ENCODE measurements around the gene GRIN1.
"Not testable (repeated sequence)": the region's sequence is repeated elsewhere in the genome, so short reads cannot be mapped to it uniquely, and the experiment has no call there.

GRIN1 gene

DNA sequence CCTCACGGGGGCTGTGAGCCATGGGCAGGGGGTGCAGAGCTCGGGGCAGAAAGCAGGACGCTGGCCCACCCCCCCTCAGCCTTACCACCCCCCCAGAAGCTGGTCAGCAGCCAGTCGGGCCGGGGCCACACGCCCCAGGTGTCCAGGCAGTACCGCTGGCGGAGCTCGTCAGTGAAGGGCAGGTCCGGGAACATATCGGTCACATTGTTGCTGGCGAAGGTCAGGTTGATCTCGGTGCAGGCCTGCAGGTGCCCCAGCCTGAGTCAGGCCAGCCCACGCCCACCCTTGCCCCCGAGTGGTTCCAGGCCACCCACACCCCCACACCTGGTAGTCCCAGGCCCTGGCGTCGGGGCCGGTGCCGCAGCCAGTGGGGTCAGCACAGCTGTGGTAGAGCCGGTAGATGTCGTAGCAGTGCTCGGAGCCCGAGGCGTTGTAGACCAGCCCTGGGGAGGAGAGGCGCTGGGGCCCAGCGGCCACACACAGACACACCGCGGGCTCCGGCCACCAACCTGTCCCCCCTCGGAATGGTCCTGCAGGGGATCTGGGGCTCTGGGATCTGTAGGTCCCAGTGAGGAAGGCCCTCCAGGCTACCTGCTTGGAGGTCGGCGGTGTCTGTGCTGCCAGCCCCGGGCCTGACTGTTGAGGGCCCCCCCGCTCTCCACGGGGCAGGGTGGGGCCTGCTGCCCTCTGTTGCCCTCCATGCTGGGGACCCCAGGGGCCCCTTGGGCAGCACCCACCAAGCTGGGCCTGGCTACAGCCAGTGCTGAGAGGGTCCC lies 27.0 kb upstream of the GRIN1 start:
- no peak for FAIRE-seq

DNA sequence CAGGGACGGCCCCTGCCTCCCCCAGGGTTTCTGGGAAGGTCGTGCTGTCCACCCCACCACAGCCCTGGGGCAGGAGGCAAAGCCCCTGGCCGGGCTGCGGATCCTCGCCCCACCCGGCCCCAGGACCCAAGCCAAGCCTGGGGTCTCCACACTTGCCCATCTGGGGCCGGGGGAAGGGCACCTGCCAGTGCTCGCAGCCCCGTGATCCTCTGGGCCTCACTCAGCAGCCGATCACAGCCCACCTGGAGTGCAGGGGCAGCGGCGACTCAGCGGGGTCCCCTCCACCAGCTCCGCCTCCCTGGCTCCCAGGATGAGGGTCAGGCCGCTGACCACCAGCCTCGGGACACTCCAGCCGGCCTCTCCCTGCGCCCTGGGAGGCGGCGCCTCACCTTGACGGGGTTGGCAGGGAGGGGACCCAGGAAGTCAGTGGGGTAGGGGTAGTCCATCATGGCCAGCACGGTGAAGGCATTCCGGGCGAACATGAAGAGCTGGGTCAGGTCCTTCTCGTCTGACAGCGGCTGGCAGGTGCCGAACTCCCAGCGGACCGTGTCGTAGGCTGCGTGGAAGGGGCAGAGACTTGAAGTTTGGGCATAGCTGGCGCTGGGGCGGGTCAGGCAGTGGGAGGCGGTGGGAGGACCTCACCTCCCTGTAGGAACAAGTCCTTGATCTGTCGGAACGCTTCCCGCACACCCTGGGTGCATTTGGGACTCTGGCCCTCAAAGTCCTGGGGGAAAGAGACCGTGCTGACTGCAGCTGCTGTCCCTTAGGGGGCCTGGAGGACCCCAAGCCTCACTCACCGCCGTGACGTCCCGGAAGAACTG lies 26.2 kb upstream of the GRIN1 start:
- no peak for FAIRE-seq

- FAIRE-seq = no peak
These were observed 25.4 kb upstream of the GRIN1 start for GRCh38 chr9:137113385-137114159.

DNA sequence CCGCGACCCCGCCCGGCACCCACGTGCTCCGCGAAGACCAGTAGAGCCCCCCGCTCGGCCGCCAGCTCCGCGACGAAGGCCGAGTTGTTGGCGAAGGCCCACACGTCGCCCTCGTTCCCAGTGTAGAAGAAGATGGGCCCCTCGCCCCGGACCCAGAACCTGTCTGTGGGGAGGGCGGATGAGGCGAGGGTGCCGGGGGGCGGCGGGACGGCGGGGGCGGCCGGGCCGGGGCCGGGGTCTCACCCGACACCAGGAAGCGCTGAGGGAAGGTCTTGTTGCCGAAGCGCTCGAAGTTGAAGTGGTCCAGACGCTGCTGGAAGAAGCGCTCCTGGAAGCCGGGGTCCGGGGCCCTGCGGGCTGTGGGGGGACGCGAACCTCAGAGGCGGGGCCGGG lies 24.7 kb upstream of the GRIN1 start:
- no peak for FAIRE-seq

- no peak for FAIRE-seq
These were observed 24.2 kb upstream of the GRIN1 start, which contains the start of gene DPP7 for GRCh38 chr9:137114613-137115393. Gene DPP7, minus strand, starts transcription at chr9:137114733. Its CDS starts 20 bp downstream, at chr9:137114713.

DNA sequence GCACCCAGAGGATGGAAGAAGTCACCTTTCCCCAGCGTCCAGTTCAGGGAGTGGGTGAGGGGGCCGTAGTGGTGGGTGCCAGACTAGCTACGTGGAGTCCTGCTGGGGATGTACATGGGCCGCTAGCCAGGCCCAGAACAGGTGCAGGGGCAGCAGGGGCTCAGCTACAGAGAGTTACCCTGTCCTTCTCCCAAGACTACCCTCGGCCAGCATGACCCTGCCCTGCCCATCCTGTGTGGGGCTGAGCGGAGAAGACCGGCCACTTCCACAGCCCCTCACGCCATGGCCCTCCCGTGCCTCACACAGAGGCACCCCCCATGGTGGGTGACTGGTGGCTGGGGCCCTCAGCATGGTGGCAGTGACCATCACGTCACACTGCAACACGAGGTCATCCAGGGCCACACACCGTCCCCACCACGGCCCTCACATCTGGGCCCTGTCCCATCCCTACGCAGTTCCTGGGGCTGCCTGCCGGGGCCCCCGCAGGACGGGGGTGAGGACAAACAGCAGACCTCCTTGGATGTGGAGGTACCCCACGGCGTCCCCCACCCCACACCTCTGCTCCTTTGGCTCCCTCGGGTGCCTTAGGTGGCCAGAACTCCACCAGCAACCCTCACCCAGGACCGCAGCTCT lies 23.4 kb upstream of the GRIN1 start:
- no peak for FAIRE-seq

DNA sequence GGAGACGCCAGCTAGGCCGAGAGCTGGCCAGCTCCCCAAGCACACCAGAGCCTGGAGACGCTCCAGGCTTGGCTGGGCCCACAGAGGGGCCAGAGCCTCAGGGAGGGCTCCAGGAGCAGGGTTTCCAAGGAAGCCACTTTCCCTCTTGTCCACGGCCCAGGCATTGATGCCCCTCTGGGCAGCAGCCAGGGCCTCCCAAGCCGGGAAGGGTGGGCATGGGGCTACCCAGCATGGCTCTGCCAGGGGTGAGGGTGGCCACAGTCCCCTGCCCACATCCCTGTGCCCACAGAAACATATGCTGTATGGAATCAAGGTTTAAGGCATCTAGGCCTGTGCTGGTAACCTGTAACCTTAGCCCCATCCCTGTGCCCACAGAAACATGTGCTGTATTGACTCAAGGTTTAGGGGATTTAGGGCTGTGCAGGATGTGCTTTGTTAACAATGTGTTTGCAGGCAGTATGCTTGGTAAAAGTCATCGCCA lies 22.9 kb upstream of the GRIN1 start:
- FAIRE-seq = no peak

DNA sequence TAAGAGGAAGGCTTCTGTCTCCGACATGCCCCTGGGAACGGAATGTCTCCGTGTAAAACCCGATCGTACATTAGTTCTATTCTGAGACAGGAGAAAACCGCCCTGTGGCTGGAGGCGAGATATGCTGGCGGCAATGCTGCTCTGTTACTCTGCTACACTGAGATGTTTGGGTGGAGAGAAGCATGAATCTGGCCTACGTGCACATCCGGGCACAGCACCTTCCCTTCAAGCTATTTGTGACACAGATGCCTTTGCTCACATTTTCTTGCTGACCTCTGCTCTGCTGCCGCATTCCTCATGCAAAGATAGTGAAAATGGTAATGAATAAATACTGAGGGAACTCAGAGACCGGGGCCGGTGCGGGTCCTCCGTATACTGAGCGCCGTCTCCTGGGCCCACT lies 22.2 kb upstream of the GRIN1 start:
- FAIRE-seq = no peak

DNA sequence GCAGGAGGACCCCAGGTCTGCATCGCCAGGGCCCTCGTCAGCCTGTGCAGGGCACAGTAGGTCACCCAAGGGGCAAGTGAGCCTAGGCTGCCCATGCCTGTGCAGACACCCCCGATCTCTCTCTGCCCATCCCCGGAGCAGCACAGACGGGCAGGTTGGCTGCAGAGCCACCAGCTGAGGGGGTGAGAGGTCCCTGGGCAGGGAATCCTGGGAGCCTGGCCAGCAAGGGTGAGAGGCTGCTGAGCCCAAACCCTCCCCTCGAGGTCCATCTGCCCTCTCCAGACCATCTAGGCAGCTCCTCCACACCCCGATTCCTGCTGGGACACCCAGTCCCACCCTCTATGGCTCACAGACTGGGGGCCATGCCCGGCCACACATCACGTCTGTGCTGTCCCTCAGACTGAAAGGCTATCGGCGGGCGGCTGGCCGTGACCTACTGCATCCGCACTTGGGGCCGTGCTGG lies 21.7 kb upstream of the GRIN1 start:
- FAIRE-seq = no peak

- not testable (repeated sequence) for FAIRE-seq
These were observed 20.8 kb upstream of the GRIN1 start for GRCh38 chr9:137118092-137118603.

DNA sequence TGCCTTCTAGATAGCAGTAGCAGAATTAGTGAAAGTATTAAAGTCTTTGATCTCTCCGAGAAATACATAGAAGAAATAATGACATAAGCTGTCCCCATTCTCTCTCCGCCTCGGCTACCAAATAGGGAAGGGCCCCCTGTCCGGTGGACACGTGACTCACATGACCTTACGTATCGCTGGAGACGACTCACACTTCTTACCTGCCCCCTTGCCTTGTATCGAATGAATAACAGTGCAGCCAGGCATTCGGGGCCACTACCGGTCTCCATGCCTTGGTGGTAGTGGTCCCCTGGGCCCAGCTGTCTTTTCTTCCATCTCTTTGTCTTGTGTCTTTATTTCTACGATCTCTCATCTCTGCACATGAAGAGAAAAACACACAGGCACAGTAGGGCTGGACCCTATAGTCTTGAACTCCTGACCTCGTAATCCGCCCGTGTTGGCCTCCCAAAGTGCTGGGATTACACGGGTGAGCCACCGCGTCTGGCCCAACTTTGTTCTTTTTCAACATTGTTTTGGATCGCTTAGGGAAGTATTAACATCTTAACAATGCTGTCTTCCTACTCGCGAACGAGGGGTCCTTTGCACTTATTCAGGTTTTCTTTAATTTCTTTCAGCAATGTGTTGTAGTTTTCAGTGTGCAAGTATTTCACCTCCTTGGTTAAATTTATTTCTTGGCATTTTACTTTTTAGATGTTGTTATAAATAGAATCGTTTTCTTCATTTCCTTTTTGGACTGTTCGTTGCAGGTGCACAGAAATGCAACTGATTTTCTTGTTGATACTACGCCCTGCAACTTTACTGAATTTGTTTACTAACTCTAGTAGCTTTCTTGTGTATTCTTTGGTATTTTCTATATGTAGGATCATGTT lies 16.8 kb upstream of the GRIN1 start:
- not testable (repeated sequence) for FAIRE-seq

DNA sequence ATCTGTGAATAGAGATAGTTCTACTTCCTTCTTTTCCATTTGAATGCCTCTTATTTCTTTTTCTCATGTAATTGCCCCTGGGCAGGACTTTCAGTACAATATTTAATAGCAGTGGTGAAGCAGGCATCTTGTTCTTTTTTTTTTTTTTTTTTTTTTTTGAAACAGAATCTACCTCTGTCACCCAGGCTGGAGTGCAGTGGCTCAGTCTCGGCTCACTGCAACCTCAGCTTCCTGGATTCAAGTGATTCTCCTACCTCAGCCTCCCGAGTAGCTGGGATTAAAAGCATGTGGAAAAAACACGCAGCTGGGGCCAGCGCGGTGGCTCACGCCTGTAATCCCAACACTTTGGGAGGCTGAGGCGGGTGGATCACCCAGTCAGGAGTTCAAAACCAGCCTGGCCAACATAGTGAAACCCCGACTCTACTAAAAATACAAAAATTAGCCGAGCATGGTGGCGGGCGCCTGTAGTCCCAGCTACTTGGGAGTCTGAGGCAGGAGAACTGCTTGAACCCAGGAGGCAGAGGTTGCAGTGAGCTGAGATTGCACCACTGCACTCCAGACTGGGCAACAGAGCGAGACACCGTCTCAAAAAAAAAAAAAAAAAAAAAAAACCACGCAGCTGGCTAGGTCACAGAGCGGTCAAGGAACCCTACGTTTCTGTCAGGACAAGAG lies 16.0 kb upstream of the GRIN1 start:
- FAIRE-seq = not testable (repeated sequence)

DNA sequence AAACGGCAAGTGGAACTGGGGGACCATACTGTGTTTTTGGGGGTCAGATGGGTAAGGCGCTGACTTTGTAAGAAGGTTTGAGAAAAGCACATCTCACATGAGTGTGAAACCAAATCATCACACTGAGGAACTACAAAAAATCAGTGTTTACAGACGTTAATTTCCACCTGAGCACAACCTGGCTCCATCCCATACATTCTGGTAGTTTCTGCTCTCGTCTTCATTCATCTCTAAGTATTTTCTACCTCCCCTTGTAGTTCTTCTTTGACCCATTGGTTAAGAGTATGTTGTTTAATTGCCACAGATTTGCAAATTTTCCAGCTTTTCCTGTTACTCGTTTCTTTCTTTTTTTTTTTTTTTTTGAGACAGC lies 15.5 kb upstream of the GRIN1 start:
- FAIRE-seq = no peak

GRCh38 chr9:137123952-137124462 lies 14.9 kb upstream of the GRIN1 start:
- not testable (repeated sequence) for FAIRE-seq

DNA sequence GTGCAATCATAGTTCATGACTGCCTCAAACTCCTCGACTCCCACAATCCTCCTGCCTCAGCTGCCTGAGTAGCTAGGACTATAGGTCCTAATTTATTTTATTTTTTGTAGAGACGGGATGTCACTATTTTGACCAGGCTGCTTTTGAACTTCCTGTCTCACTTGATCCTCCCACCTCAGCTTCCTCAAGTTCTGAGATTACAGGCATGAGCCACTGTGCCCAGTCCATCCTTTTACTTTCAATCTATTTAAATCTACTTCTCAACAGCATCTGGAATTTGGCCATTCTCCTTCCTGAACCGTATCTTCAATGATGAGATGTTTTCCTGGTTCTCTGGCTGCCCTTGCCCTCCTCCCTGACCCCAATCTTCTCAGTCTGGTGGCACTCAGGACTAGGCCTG lies 12.2 kb upstream of the GRIN1 start:
- no peak for FAIRE-seq

DNA sequence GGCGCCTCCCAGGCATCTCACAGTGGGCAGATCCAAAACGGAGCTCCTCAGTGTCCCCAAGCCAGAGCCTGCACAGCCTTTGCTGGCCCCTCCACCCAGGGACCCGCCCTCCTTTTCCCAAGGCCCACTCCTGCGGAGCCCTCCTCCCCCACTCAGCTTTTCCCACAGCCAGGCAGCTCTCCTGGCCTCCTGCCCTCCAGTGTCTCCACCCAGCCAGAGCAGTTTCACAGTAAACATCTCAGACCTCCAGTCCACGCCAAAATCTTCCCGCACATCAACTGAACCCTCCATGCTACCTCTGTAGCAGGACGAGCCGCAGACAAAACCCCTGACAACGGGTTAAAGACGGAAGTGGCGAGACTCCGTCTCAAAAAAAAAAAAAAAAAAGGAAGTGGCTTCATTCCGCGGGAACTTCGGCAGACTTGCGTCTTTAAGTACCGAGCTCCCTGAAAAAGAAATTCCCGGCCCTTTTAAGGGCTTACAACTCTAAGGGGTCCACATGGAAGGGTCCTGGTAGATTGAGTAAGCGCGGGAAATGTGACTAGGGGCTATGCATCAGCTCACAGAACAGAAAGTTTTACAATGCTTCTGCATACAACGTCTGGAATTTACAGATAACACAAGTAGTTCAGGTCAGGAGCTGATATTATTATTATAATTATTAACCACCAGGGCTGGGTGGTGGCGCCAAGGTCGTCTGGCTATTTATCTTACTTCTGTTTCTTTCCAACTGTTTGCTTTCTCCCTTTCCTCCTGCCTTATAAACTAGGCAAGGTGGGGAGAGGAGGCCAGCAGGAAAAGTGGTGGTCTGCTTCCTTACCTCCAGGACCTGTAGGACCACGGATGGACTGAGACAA lies 11.4 kb upstream of the GRIN1 start:
- no peak for FAIRE-seq

- FAIRE-seq = no peak
These were observed 10.6 kb upstream of the GRIN1 start for GRCh38 chr9:137128158-137128861.

GRCh38 chr9:137128862-137129455 lies 10.0 kb upstream of the GRIN1 start:
- no peak for FAIRE-seq
